Activated naive CD8-positive, alpha-beta T cell treated with anti-CD3 and anti-CD28 coated beads for 36 hours (primary cell): ENCODE measurements around the gene LMOD2. TPM values are rescaled to one million over a fixed set of nuclear protein-coding genes. Genes with fewer than 3 reads are reported as not detected.

Experiments used
- DNase-seq: peaks from one replicate; pipeline ENCODE4 v3.0.0; 2021
- H3K27ac Mint-ChIP-seq: one replicate; pipeline ENCODE4 v1.8.0; 2022; ENCODE audit warnings: mild to moderate bottlenecking, moderate library complexity, mixed read lengths
- H3K27me3 Mint-ChIP-seq: one replicate; pipeline ENCODE4 v1.8.0; 2022; ENCODE audit warnings: mild to moderate bottlenecking, mixed read lengths
- H3K36me3 Mint-ChIP-seq: one replicate; pipeline ENCODE4 v1.8.0; 2021; ENCODE audit warnings: mild to moderate bottlenecking, mixed read lengths
- H3K4me1 Mint-ChIP-seq: one replicate; pipeline ENCODE4 v1.8.0; 2021; ENCODE audit warnings: mixed read lengths
- H3K4me3 Mint-ChIP-seq: one replicate; pipeline ENCODE4 v1.8.0; 2022; ENCODE audit warnings: mild to moderate bottlenecking, moderate library complexity, mixed read lengths
- H3K9me3 Mint-ChIP-seq: one replicate; pipeline ENCODE4 v1.8.0; 2022; ENCODE audit warnings: mixed read lengths
- total RNA-seq, 2 experiments: library from RNA; stranded (reverse); gene quantifications; one replicate each; pipeline ENCODE4 v1.2.3, GENCODE V29; 2021

LMOD2 gene
- not detected for total RNA-seq

- H3K36me3 Mint-ChIP-seq = no peaks in the 10 kb centered on the region
- H3K27me3 Mint-ChIP-seq = peaks cover 2% of the 10 kb centered on the region
- no peak for DNase-seq
- H3K27ac Mint-ChIP-seq = no peak within 1 kb of the TSS
- no peaks in the 10 kb centered on the region for H3K9me3 Mint-ChIP-seq
- no peaks in the 10 kb centered on the region for H3K4me1 Mint-ChIP-seq
- no peak within 1 kb of the TSS for H3K4me3 Mint-ChIP-seq
These were observed at the start of gene LMOD2 for GRCh38 chr7:123655614-123656013. LMOD2 (plus strand) TSS chr7:123655866; CDS start chr7:123655964, 98 bp downstream.

GRCh38 chr7:123607423-123607975 lies 48.2 kb upstream of the LMOD2 start:
- no peak overlapping the region for H3K4me3 Mint-ChIP-seq
- H3K27me3 Mint-ChIP-seq = no peaks in the 10 kb centered on the region
- no peaks in the 10 kb centered on the region for H3K4me1 Mint-ChIP-seq
- H3K36me3 Mint-ChIP-seq = no peaks in the 10 kb centered on the region
- DNase-seq = no peak
- no peak overlapping the region for H3K27ac Mint-ChIP-seq
- H3K9me3 Mint-ChIP-seq = no peaks in the 10 kb centered on the region

DNA sequence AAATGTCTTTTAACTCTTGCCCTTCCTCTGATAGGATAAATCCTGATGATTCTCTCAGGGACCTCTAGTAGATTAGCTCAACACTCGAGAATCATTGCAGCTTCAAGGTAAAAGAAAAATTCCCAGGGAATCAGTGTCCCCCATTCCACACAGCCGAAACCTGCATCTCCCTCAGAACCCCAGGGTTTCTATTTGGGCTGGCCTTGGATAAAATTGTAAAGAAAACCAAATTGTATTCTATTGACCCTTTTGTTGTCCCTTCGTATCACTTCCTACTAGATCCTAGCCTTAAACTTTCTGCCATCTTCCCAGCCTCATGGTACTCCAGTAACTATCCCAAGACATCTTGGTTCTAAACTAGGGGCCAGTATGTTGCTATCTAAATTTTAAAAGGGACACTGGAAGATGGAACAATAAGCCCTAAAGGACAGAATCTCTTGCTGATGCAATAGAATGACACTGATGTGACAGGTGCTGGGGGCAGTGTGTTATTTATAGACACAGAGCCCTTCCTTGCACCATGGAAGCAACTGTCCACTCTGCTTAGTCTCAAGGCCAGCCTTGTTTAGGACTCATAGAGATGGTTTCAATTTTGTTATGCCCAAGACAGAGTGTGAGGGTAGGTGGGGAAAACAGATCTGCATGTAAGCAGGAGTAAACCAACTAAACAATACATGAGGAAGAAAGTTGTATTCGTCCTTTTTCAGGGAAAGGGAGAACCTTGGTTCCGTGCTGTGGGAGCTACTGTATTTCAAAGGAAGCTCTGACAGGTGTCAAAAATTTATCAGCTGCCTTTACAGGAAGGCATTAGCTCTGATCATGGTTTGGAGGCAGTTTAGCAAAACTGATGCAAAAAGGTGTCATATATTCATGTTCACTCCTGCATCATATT lies 46.4 kb upstream of the LMOD2 start:
- no peak overlapping the region for H3K27ac Mint-ChIP-seq

GRCh38 chr7:123609883-123610239 lies 45.8 kb upstream of the LMOD2 start:
- no peaks in the 10 kb centered on the region for H3K9me3 Mint-ChIP-seq
- H3K4me1 Mint-ChIP-seq = no peaks in the 10 kb centered on the region
- H3K27ac Mint-ChIP-seq = no peak overlapping the region
- H3K27me3 Mint-ChIP-seq = peaks cover 3% of the 10 kb centered on the region
- DNase-seq = no peak
- no peak overlapping the region for H3K4me3 Mint-ChIP-seq
- H3K36me3 Mint-ChIP-seq = no peaks in the 10 kb centered on the region

More for the DNA sequence above, 46.4 kb upstream of the LMOD2 start:
- DNase-seq = no peak
- Mint-ChIP-seq H3K4me3 (no peak overlapping the region), H3K4me1 (no peaks in the 10 kb centered on the region), H3K9me3 (no peaks in the 10 kb centered on the region), H3K36me3 (no peaks in the 10 kb centered on the region), H3K27me3 (peaks cover 3% of the 10 kb centered on the region)

DNA sequence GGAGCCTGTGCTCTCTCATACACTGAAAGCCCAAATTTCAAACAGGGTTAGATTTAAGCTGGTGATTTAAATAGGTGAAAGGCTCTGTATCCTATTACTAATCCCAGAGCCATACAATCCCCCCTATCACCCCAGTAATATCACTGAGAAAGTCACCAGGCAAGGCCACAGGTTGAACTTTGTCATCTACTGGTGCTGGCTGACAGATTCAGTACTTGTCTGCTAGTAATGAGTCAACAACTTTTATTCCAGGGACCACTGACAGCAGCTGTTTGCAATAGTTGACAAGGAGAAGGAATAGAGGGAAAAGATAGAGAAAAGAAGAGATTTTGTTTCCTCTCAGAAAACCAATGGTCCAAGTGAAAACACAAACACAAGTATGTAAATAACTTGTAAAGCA lies 43.6 kb upstream of the LMOD2 start:
- no peak for DNase-seq
- no peak overlapping the region for H3K4me3 Mint-ChIP-seq
- peaks cover 3% of the 10 kb centered on the region for H3K27me3 Mint-ChIP-seq
- no peaks in the 10 kb centered on the region for H3K4me1 Mint-ChIP-seq
- H3K36me3 Mint-ChIP-seq = no peaks in the 10 kb centered on the region
- no peaks in the 10 kb centered on the region for H3K9me3 Mint-ChIP-seq
- no peak overlapping the region for H3K27ac Mint-ChIP-seq

- Mint-ChIP-seq H3K4me1 (no peaks in the 10 kb centered on the region), H3K27ac (no peak overlapping the region)
- DNase-seq = no peak
These were observed 40.3 kb upstream of the LMOD2 start for GRCh38 chr7:123615344-123615743.

DNA sequence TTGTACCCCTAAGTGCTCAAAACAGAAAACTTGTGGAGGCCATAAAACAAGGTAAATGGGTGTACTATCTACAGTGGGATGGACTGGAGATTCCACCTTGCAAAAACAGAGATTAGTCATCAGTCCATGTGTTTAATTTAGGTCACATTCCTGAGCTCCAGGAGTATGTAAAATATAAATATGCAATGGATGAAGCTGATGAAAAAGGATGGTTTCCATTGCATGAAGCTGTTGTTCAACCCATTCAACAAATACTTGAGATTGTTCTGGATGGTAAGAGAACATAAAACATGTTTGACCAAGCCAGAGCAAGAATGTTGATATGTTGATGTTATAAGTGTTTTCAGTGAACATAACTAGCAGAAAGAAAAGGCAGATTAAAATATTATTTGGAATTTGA lies 39.4 kb upstream of the LMOD2 start:
- H3K9me3 Mint-ChIP-seq = no peaks in the 10 kb centered on the region
- peaks cover 15% of the 10 kb centered on the region for H3K27me3 Mint-ChIP-seq
- H3K4me3 Mint-ChIP-seq = no peak overlapping the region
- no peaks in the 10 kb centered on the region for H3K4me1 Mint-ChIP-seq
- H3K27ac Mint-ChIP-seq = no peak overlapping the region
- H3K36me3 Mint-ChIP-seq = no peaks in the 10 kb centered on the region
- DNase-seq = no peak

More at GRCh38 chr7:123615344-123615743, 40.3 kb upstream of the LMOD2 start:
- Mint-ChIP-seq H3K4me3 (no peak overlapping the region), H3K27me3 (peaks cover 15% of the 10 kb centered on the region), H3K9me3 (no peaks in the 10 kb centered on the region), H3K36me3 (no peaks in the 10 kb centered on the region)

- DNase-seq = no peak
- peaks cover 11% of the 10 kb centered on the region for H3K27me3 Mint-ChIP-seq
- no peaks in the 10 kb centered on the region for H3K9me3 Mint-ChIP-seq
- H3K36me3 Mint-ChIP-seq = no peaks in the 10 kb centered on the region
- no peak overlapping the region for H3K27ac Mint-ChIP-seq
- no peaks in the 10 kb centered on the region for H3K4me1 Mint-ChIP-seq
- no peak overlapping the region for H3K4me3 Mint-ChIP-seq
These were observed 34.0 kb upstream of the LMOD2 start for GRCh38 chr7:123621707-123622106.

GRCh38 chr7:123622660-123623386 lies 32.8 kb upstream of the LMOD2 start:
- DNase-seq = no peak

DNA sequence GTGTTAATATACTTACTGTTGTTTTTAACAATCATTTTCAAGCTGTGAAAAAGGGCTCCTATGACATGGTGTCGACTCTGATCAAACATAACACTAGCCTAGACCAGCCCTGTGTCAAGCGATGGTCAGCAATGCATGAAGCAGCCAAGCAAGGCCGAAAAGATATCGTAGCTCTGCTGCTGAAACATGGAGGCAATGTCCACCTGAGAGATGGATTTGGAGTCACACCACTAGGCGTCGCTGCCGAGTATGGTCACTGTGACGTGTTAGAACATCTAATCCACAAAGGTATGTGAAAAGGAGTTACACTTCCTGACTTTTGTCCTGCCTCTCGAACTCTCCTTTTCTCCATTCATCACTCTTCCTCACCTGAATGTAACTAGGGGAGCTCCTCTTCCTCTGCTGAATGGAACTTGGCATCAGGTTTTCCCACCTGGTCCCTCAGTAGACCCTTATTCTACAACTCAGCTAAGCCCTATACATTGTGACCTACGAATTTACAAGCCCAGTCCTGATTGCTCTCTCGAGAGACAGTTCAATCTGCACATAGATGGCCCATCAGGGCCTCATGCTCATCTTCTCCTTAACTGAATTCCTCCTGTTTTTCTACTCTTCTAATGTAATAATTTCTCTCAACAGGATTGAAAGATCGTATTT lies 31.0 kb upstream of the LMOD2 start:
- Mint-ChIP-seq H3K4me3 (no peak overlapping the region), H3K36me3 (no peaks in the 10 kb centered on the region), H3K4me1 (no peaks in the 10 kb centered on the region)

More at GRCh38 chr7:123622660-123623386, 32.8 kb upstream of the LMOD2 start:
- no peak overlapping the region for H3K27ac Mint-ChIP-seq
- peaks cover 7% of the 10 kb centered on the region for H3K27me3 Mint-ChIP-seq
- no peaks in the 10 kb centered on the region for H3K36me3 Mint-ChIP-seq
- no peak overlapping the region for H3K4me3 Mint-ChIP-seq
- no peaks in the 10 kb centered on the region for H3K9me3 Mint-ChIP-seq
- H3K4me1 Mint-ChIP-seq = no peaks in the 10 kb centered on the region

GRCh38 chr7:123625254-123625653 lies 30.4 kb upstream of the LMOD2 start:
- Mint-ChIP-seq H3K4me3 (no peak overlapping the region), H3K27ac (no peak overlapping the region), H3K27me3 (no peaks in the 10 kb centered on the region), H3K4me1 (no peaks in the 10 kb centered on the region), H3K9me3 (no peaks in the 10 kb centered on the region), H3K36me3 (no peaks in the 10 kb centered on the region)
- DNase-seq = no peak

More for the DNA sequence above, 31.0 kb upstream of the LMOD2 start:
- Mint-ChIP-seq H3K9me3 (no peaks in the 10 kb centered on the region), H3K27me3 (peaks cover 5% of the 10 kb centered on the region), H3K27ac (no peak overlapping the region)
- peak; percentile 59 for DNase-seq

- H3K36me3 Mint-ChIP-seq = no peaks in the 10 kb centered on the region
- peaks cover 4% of the 10 kb centered on the region for H3K27me3 Mint-ChIP-seq
- H3K27ac Mint-ChIP-seq = no peak overlapping the region
- no peaks in the 10 kb centered on the region for H3K9me3 Mint-ChIP-seq
- DNase-seq = no peak
- no peak overlapping the region for H3K4me3 Mint-ChIP-seq
- H3K4me1 Mint-ChIP-seq = no peaks in the 10 kb centered on the region
These were observed 27.8 kb upstream of the LMOD2 start for GRCh38 chr7:123627851-123628250.

- no peak overlapping the region for H3K4me3 Mint-ChIP-seq
- no peak for DNase-seq
- no peaks in the 10 kb centered on the region for H3K4me1 Mint-ChIP-seq
- no peak overlapping the region for H3K27ac Mint-ChIP-seq
- H3K36me3 Mint-ChIP-seq = no peaks in the 10 kb centered on the region
- peaks cover 4% of the 10 kb centered on the region for H3K27me3 Mint-ChIP-seq
- H3K9me3 Mint-ChIP-seq = no peaks in the 10 kb centered on the region
These were observed 26.8 kb upstream of the LMOD2 start for GRCh38 chr7:123628829-123629228.

- Mint-ChIP-seq H3K9me3 (no peaks in the 10 kb centered on the region), H3K4me1 (no peaks in the 10 kb centered on the region), H3K36me3 (no peaks in the 10 kb centered on the region), H3K4me3 (no peak overlapping the region), H3K27ac (no peak overlapping the region), H3K27me3 (peaks cover 4% of the 10 kb centered on the region)
- DNase-seq = no peak
These were observed 26.4 kb upstream of the LMOD2 start for GRCh38 chr7:123629281-123629680.

GRCh38 chr7:123632808-123633207 lies 22.9 kb upstream of the LMOD2 start:
- Mint-ChIP-seq H3K4me1 (no peaks in the 10 kb centered on the region), H3K9me3 (no peaks in the 10 kb centered on the region)

More at GRCh38 chr7:123632808-123633207, 22.9 kb upstream of the LMOD2 start:
- no peak overlapping the region for H3K4me3 Mint-ChIP-seq
- H3K36me3 Mint-ChIP-seq = no peaks in the 10 kb centered on the region
- DNase-seq = no peak
- no peak overlapping the region for H3K27ac Mint-ChIP-seq
- H3K27me3 Mint-ChIP-seq = peaks cover 12% of the 10 kb centered on the region
